GM19468 (cell line): ENCODE data around the gene PON1.

Source experiments
- ATAC-seq: cut with Tn5 transposase; IDR thresholded peaks from one replicate; pipeline ENCODE4 v1.9.1; 2021; ENCODE audit warnings: mild to moderate bottlenecking, moderate library complexity, moderate number of reproducible peaks; ENCODE audit not compliant: unreplicated experiment; ENCODE audit errors: extremely low read depth

Gene PON1

DNA sequence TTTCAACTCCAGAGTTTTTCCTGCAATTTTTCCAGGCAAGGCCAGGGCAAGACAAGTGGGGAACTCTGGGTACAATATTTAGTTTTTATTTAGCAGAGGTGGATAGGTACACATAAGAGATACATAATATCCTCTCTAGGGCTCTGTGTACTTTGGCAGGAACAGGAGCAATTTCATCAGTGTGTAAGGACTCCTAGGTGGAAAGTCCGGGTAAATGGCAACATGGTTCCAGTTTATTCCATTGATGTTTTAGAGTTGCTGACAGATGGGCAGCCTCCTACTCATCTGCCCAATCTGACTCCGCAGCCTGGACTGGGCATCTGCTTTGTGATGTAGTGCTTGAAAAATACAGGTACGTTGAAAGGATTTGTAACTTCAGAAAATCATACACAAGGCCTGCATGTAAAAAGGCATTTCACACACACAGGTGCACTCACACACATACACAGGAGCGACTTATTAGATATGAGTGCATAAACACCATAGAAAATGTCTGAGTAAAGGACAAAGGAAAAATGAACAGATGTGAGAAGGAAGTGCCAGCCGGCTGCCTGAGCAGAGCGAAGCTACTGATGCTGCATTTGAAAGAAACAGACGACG is 5.7 kb downstream of the PON1 start:
- ATAC-seq, result no peak

GRCh38 chr7:95317966-95318365 is 6.4 kb downstream of the PON1 start:
- ATAC-seq, result no peak

DNA sequence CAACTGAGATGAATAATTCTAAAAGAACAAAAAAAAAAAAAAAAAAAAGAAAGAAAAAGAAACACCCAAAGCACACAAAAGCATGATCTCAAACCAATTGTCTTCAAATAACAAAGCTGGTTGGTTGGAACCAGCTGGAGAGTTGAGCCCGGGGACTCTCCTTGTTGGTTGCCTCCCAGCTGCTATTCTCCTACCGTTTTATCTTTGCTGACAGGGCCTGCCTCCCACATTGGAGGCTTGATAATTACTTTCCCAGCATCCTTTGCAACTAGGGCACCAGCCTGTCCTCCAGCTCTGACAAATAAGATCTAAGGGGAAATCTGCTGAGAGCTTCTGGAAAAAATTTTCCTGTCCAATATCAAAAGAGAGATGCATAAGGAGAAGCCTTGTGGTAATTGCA is 6.8 kb downstream of the PON1 start:
- no peak for ATAC-seq

- peak; percentile 90 for ATAC-seq
Measured at GRCh38 chr7:95316588-95316987, 7.7 kb downstream of the PON1 start.

GRCh38 chr7:95312561-95312960 is 11.8 kb downstream of the PON1 start:
- no peak for ATAC-seq

- ATAC-seq, result no peak
Measured at GRCh38 chr7:95311389-95311788, 12.9 kb downstream of the PON1 start.

- no peak for ATAC-seq
Measured at GRCh38 chr7:95309951-95310350, 14.4 kb downstream of the PON1 start.

- ATAC-seq, result no peak
Measured at GRCh38 chr7:95304990-95305389, 19.3 kb downstream of the PON1 start.

GRCh38 chr7:95303013-95303905 is 21.1 kb downstream of the PON1 start:
- ATAC-seq, result no peak

DNA sequence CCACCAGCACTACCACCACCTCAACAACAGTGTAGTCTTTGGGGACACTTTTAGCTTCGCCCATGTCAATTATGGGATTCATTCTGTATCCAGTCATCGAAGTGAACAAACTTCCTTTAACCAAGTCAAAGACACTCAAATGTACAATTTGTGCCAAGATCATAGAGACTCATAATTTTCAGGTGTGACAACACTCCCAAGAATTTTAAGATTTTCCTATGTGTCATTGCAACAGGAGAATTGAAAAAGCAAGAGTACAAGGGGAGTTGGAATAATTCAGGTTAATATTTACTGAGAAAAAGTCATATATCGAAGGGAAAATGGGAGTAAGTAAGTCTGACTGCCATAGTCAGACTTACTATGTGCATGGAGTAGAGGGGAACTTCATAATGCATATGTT is 26.2 kb downstream of the PON1 start:
- ATAC-seq, result no peak

GRCh38 chr7:95297041-95297440 is 27.3 kb downstream of the PON1 start:
- ATAC-seq, result no peak

GRCh38 chr7:95296456-95296855 is 27.9 kb downstream of the PON1 start:
- ATAC-seq, result no peak

DNA sequence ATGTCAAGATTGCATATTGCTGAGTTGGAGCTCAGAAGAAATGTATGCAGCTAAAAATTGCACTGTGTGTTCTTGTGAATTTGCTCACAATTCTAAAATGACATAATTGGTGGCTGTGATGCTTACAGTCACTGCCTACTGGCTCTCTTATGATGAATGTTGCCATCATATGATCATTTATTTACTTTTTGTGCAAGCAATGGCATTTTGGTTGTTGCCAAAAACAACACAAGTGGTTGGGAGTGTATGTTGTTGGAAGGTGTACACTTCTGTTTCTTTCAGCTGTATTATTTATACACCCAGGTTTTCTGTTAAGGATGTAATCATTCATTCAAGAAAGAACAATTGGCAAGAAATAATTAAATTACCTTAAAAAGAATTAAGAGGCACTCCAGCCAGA is 28.9 kb downstream of the PON1 start:
- no peak for ATAC-seq

- ATAC-seq, result no peak
Measured at GRCh38 chr7:95290166-95290830, 34.0 kb downstream of the PON1 start.

DNA sequence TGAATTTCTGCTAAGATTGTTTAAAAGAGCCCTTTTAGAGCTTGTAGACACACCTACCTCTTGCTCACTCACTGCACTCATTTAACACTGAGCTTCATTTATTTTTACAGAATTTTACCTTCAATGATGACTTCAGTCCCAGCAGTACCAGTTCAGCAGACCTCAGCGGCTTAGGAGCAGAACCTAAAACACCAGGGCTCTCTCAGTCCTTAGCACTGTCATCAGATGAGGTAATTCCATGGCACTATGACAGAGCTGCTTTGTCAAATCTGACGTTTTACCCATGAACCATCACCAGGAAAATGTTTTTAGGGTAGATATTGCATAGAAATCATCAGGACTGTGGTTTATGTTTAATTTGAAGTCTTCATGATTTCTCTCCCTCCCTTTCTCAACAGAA is 38.2 kb downstream of the PON1 start:
- no peak for ATAC-seq

- no peak for ATAC-seq
Measured at GRCh38 chr7:95279417-95279816, 44.9 kb downstream of the PON1 start.

GRCh38 chr7:95276114-95276513 is 48.2 kb downstream of the PON1 start:
- no peak for ATAC-seq

DNA sequence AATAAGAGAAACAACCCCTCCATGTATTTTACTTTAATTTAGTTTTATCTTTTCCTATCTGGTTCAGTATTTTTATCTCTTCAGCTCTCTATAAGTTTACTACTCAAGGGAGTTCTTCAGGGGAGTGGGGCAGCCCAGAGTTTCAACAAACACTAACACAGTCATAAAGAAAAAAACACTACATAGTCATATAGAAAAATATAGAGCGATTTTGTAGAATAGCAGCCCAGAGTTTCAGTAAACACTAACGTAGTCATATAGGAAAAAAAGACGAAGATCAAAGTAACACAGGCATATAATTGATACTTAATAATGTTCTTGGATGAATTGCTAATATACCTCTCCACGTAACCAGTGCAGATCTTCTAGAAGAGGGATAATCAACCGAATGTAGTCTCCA is 54.7 kb downstream of the PON1 start:
- no peak for ATAC-seq

DNA sequence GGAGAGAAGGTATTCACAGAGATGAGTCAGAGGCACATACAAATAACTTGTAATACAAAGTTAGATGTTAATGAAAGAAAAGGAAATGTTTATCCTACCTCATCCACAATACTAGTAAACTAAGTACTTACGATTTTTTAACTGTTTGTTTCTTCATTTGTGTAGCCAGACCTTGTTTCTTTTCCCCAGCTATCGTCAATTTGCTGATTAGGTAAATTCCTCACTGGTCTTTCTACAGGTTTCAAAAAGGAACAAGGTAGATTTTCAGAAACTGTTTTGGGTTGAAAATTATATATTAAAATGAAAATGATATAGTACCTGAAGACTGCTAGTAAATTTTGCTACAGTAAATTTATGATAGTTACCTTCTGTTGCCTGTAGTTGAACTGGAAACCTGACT is 56.6 kb downstream of the PON1 start:
- no peak for ATAC-seq

GRCh38 chr7:95265634-95266033 is 58.7 kb downstream of the PON1 start:
- ATAC-seq, result no peak

GRCh38 chr7:95264363-95264891 is 59.9 kb downstream of the PON1 start:
- no peak for ATAC-seq
